ENCODE results near the gene MRPL32. TPM values are rescaled to one million over a fixed set of nuclear protein-coding genes. Genes with fewer than 3 reads are reported as not detected.

Gene MRPL32
- total RNA-seq, 1 experiment from 2014 or later, result 101 TPM

- no peak overlapping the region for H3K27ac Mint-ChIP-seq
- Histone ChIP-seq H3K18ac (ENCODE audit: insufficient read length, low read depth, low read length) (no peak overlapping the region), H3T11ph (ENCODE audit: low read length) (no peak overlapping the region), H3K4me2 (ENCODE audit: insufficient read depth, insufficient read length, low read length) (no peak overlapping the region), H3K4ac (ENCODE audit: low read depth, low read length) (no peak overlapping the region), H4K5ac (ENCODE audit: insufficient read length, low read depth, low read length) (no peak overlapping the region), H2BK120ac (ENCODE audit: low read depth, low read length, poor library complexity, severe bottlenecking) (no peak overlapping the region), H4K8ac (replicated peaks; ENCODE audit: insufficient read length, low read depth, low read length) (no peak overlapping the region), H2AK5ac (ENCODE audit: insufficient read length, low read length) (no peak overlapping the region), H2BK5ac (ENCODE audit: insufficient read length, low read length) (no peak overlapping the region), H2BK20ac (ENCODE audit: low read depth, low read length, poor library complexity, severe bottlenecking) (no peak overlapping the region), H3K27me3 (ENCODE audit: insufficient read depth, low read length) (no peaks in the 10 kb centered on the region), H4K20me1 (ENCODE audit: control insufficient read depth, insufficient read depth, insufficient read length) (no peaks in the 10 kb centered on the region), H3K9me3 (ENCODE audit: control insufficient read depth, low read depth, low read length) (no peaks in the 10 kb centered on the region), H3K4me1 (ENCODE audit: insufficient read depth, low read length) (no peaks in the 10 kb centered on the region), H3K14ac (ENCODE audit: insufficient read depth, low read length) (no peak overlapping the region), H2AFZ (ENCODE audit: low read length) (no peak overlapping the region), H2BK12ac (ENCODE audit: insufficient read length, low read depth, low read length) (no peak overlapping the region), H3K79me1 (ENCODE audit: insufficient read depth, low read depth, low read length, poor library complexity, severe bottlenecking) (no peaks in the 10 kb centered on the region), H3K23ac (ENCODE audit: insufficient read length, low read depth, low read length) (no peak overlapping the region), H3K56ac (ENCODE audit: insufficient read length, low read depth, low read length) (no peak overlapping the region), H3K23me2 (ENCODE audit: insufficient read length, low read depth, low read length, poor library complexity, severe bottlenecking) (no peaks in the 10 kb centered on the region), H3K79me2 (ENCODE audit: insufficient read depth, low read length) (no peaks in the 10 kb centered on the region), H3K27ac (ENCODE audit: insufficient read length, low read depth, low read length) (no peak overlapping the region), H4K91ac (ENCODE audit: insufficient read length, low read depth, low read length) (no peak overlapping the region), H2BK15ac (ENCODE audit: low read depth, low read length) (no peak overlapping the region), H3K9ac (ENCODE audit: extremely low read depth, insufficient read length, low read length) (no peak overlapping the region)
- H3K4me3 Mint-ChIP-seq, result no peak overlapping the region
- peaks cover 3 to 9% of the 10 kb centered on the region in 2 experiments; a peak in 3 of 4 replicates for H3K4me1 Mint-ChIP-seq
- no peak for DNase-seq
- WGBS (ENCODE audit: extremely low coverage, insufficient read length, low lambda C conversion rate), result no CpG with 5 or more reads among the region's 3 CpGs
- H3K27me3 Mint-ChIP-seq (ENCODE audit: low read depth), result no peaks in the 10 kb centered on the region
- TF ChIP-seq CTCF (conservative IDR thresholded peaks at IDR 0.05), result no peak
- peaks cover 2 to 5% (median 4%) of the 10 kb centered on the region in 3 experiments; a peak in 5 of 7 replicates for H3K36me3 Mint-ChIP-seq (ENCODE audit: insufficient read depth in 1 of 3, low read depth in 3 of 3)
- H3K9me3 Mint-ChIP-seq, result peaks cover 3 to 10% of the 10 kb centered on the region in 2 experiments; a peak in 3 of 5 replicates
Measured at GRCh38 chr7:42950417-42950816, 18.2 kb downstream of the MRPL32 start.

All from H9 (cell line).